ENCODE results near the gene RAB5A.
A peak's percentile ranks its signal among the peaks of the same experiment; 100 is the strongest.
"Not testable (repeated sequence)": the region's sequence is repeated elsewhere in the genome, so short reads cannot be mapped to it uniquely, and the experiment has no call there.

RAB5A gene

DNA sequence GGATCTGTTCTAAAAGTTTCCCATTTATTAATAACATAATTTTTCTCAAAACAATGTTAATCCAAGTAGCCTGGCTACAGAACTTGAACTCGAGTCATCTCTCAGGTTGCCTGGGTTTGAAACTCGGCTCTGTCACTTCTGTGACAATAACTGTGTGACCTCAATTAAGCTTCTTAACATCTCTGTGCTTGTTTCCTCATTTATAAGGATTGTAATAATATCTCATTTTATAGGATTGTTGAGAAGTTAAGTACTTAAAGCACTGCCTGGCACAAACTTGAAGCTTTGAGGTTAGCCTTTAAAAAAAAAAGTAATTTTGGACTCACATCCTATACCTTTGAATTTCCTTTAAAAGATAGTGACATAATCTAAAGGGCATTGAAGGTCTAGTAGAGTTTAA is 3.4 kb downstream of the RAB5A start:
- DNase-seq, result no peak

GRCh38 chr3:19954676-19955075 is 7.8 kb downstream of the RAB5A start:
- no peak for DNase-seq

DNA sequence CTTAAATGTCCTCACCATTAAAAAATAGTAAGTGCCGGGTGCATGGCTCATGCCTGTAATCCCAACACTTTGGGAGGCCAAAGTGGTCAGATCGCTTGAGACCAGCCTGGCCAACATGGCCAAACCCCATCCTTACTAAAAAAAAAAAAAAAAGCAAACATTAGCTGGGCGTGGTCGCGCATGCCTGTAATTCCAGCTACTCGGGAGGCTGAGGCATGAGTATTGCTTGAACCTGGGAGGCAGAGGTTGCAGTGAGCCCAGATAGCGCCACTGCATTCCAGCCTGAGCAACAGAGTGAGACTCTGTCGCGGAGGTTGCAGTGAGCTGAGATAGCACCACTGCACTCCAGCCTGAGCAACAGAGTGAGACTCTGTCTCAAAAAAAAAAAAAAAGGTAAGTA is 10.5 kb downstream of the RAB5A start:
- not testable (repeated sequence) for DNase-seq

GRCh38 chr3:19959505-19959904 is 12.6 kb downstream of the RAB5A start:
- no peak for DNase-seq

DNA sequence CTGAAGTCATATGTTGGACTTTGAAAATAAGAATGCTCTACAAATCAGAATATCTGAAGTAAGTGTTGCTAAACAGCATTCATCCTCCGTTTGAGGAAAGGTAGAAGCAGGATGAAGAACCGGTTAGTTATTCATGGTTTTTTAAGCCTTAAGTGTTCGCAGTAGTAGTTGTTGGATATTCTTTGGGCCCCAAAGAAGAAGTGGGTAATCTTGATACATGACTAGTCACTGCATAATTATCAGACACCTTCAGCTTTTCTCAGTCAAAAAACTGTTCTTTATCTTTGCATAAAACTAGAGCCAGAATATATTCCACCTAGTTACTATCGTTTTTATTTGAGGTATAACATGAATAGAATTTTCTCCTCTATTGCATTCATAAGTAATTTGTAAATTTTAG is 13.8 kb downstream of the RAB5A start:
- DNase-seq, result no peak

GRCh38 chr3:19961960-19962359 is 15.1 kb downstream of the RAB5A start:
- DNase-seq, result no peak

DNA sequence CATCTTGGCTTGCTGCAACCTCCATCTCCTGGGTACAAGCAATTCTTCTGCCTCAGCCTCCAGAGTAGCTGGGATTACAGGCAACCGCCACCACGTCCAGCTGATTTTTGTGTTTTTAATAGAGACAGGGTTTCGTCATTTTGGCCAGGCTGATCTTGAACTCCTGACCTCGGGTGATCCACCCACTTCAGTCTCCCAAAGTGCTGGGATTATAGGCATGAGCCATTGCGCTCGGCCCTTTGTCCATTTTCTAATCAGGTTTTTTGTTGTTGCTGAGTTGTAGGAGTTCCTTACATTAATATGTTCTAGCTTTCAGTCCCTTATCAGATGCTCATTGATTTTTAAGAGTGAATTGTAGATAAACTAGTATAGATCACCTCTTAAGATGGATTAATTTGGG is 20.3 kb downstream of the RAB5A start:
- DNase-seq, result no peak

- no peak for DNase-seq
Observed at GRCh38 chr3:19967812-19968211, 20.9 kb downstream of the RAB5A start.

DNA sequence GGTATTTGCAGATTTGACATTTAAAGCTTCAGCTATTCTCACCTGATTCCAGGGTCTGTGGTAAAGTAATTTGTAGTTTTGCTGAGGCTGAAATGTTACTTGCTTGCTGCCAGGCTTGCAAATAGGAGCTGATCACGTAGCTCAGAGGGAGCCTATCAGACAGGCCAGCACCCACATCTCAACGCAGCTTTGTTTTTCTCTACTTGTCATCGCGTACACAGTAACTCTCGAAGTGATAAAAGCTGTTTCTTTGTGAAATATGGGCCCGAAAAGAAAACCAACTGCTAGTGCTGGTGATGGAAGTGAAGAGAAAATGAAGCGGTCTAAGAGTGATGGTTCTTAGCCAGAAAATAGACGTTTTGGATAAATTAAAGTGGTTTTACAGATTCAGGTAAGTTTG is 23.4 kb downstream of the RAB5A start:
- DNase-seq, result no peak

- peak; percentile 8 for DNase-seq
Observed at GRCh38 chr3:19972054-19972453, 25.2 kb downstream of the RAB5A start.

- not testable (repeated sequence) for DNase-seq
Observed at GRCh38 chr3:19988904-19989303, 42.0 kb downstream of the RAB5A start.

GRCh38 chr3:19994796-19995195 is 47.9 kb downstream of the RAB5A start:
- no peak for DNase-seq

GRCh38 chr3:19997502-19997901 is 50.6 kb downstream of the RAB5A start:
- DNase-seq, result no peak

DNA sequence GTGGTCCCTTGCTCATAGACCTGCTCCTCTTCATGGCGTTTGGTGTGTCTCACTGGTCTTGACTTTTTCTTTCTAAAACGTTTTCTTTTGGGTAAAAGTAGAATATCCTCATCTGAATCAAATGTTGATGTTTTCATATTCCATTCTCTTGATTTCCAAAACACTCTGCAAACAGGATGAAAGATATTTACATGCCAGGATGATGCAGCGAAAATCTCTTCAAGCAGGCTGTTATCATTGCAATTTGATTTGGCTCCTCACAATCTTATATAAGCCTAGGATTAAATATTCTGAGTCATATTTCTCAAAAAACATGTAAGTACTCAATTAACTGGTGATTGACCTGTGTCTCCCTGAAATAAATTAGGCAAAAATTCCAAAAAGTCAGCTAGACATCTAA is 55.0 kb downstream of the RAB5A start:
- no peak for DNase-seq

- no peak for DNase-seq
Observed at GRCh38 chr3:20007960-20008359, 61.1 kb downstream of the RAB5A start.

- DNase-seq, result no peak
Observed at GRCh38 chr3:20008646-20009045, 61.7 kb downstream of the RAB5A start.

DNA sequence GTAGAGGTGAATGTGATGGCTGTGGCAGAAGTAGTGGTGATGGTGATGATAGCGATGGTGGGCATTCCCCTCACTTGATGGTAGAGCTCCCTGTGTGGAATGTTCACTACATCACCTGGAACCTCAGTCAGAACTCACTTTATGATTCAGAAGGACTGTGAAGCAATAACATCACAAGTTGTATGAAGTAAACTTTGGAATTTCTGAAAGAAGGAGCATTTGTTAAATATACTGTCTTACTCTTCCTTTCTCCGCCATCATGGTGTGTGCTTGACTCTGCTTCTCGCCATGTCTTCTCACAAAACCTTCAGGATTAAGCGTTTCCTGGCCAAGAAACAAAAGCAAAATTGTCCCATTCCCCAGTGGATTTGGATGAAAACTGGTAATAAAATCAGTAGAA is 65.3 kb downstream of the RAB5A start, which contains the start of gene PP2D1:
PP2D1 (minus strand) TSS at position 101 of the 400 bp plus-strand sequence. CDS start 192 bp downstream, outside the sequence.
- no peak for DNase-seq

GRCh38 chr3:20013396-20013795 is 66.5 kb downstream of the RAB5A start:
- DNase-seq, result no peak

GRCh38 chr3:20015525-20015924 is 68.6 kb downstream of the RAB5A start:
- DNase-seq, result no peak

DNA sequence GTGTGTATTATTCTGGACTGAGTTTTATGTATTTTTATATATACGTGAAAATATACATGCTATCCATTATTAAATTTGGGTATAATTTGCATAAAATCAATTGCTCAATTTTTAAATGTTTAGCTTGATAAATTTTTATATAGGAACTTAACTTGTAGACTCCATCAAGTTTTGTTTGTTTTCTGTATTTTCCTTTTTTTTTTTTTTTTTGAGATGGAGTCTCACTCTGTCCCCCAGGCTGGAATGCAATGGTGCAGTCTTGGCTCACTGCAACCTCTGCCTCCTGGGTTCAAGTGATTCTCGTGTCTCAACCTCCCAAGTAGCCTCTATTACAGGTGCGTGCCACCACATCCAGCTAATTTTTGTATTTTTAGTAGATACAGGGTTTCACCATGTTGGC is 69.2 kb downstream of the RAB5A start:
- not testable (repeated sequence) for DNase-seq

GRCh38 chr3:20022954-20023622 is 76.2 kb downstream of the RAB5A start:
- DNase-seq, result no peak

DNA sequence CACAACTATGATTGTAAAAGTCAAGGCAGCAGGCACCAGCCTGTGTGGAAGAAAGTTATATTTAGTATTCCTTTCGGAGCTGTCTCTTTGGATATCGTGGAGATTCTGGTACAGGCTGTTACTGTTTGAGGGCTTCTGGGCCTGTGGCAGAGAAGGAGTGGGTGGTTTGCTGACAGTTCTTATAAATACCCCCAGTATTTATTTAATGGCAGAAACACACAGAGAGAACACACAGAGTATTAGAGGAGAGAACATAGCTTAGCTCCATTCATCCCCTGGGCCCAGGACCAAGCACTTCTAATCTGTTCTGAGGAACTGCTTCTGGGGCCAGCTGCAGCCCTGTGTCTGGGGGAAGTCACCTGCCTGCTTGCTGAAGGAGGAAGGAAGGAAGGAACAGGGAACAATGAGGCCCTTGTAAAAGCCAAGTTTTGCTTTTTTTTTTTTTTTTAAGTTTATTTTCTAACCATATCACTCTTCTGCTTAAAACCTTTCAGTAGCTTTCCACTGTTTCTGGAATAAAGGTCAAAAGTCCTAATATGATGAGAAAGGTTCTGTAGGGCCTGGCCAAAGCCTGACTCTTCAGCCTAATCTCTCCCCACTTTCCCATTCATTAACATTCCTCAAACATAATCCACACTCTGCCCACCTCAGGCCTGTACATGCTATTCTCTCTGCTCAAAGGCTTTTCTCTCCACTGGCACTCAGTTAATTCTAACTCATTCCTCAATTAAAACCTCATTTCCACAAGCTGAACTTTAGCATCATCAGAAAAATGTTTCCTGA is 76.9 kb downstream of the RAB5A start:
- DNase-seq, result no peak

DNA sequence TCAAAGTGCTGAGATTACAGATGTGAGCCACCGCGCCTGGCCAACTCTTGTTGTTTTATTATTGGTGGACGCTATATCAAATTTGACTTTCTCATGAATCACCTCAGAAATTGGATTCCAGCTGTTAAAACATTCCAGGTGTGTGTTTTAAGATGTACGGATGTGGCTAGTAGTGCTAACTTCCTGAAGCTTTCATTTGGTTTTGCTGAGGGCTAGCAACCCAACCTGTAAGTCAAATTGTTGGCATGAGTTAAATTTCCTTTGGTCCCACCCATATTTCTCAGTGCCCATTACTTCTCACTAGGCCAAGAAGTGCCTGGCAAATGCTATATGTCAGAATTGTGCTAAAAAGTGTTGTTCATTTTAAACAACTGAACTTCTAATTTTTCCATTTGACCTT is 80.2 kb downstream of the RAB5A start:
- no peak for DNase-seq

DNA sequence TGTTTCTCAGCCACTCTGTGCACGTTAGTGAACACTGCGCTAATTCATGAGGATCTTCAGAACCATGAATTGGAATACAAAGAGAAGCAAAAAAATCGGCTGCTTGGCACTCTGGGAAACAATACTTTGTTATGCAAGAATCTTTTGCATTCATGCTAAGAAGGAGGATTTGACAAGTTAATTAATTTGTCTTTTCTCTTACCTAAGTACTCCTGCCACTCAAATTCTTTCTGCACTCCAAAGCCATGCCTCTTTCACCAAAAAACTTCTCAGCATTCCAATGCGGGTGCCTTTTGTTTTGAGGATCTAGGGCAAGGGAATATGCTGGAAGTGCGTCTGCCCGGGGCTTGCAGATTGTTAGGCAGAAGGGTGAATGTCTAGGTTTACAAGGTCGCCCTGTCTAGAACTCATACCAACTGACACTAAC is 82.0 kb downstream of the RAB5A start:
- DNase-seq, result no peak

- DNase-seq, result not testable (repeated sequence)
Observed at GRCh38 chr3:20031939-20032338, 85.0 kb downstream of the RAB5A start.
